GM12878 (cell line): Measurements from ENCODE around the gene WDR93. TPM values are rescaled to one million over a fixed set of nuclear protein-coding genes. Genes with fewer than 3 reads are reported as not detected.

Experiments
- ATAC-seq: fragments of 200-7000 bp; cut with Tn5 transposase; 3 replicates; pipeline ENCODE4 v1.9.1; 2020; ENCODE audit warnings: mild to moderate bottlenecking, moderate library complexity
- BruUV-seq: library from RNA; stranded (reverse); fragments of 400-500 nt; replicated peaks from 2 replicates; lab custom pipeline; 2021; lab: Mats Ljungman, UMichigan
- CTCF ChIA-PET: fragments of 300-600 bp; sonication (Branson Sonifier 250); formaldehyde crosslinking; extraction: SDS; loops from one replicate; lab custom pipeline; 2021; ENCODE audit warnings: inconsistent platforms; lab: Yijun Ruan, JAX
- POLR2A ChIA-PET: fragments of 350-600 bp; formaldehyde crosslinking; extraction: SDS; loops from one replicate; lab custom pipeline; 2021; ENCODE audit warnings: inconsistent platforms; lab: Charles Lee
- RAD21 ChIA-PET: fragments of 300-600 bp; sonication (Branson Sonifier 250); formaldehyde crosslinking; loops from one replicate; lab custom pipeline; 2023; ENCODE audit warnings: antibody characterized with exemption; ENCODE audit not compliant: unreplicated experiment; lab: Charles Lee
- SMC1A ChIA-PET: fragments of 300-600 bp; sonication (Branson Sonifier 250); formaldehyde crosslinking; loops from one replicate; lab custom pipeline; 2023; ENCODE audit not compliant: unreplicated experiment, uncharacterized antibody; lab: Charles Lee
- DNase-seq: peaks from one replicate; pipeline ENCODE4 v3.0.0-alpha.2; 2011; ENCODE audit warnings: low read depth, low spot score
- FAIRE-seq: peaks from 3 replicates; lab custom pipeline; 2011; peaks lifted over from hg19 to GRCh38; lab: Jason Lieb, UNC
- H2AFZ ChIP-seq: 2 replicates; pipeline ENCODE4 v1.6.0; 2011; ENCODE audit warnings: low read depth, low read length, control low read depth; ENCODE audit not compliant: control insufficient read depth
- H3K27ac ChIP-seq: 2 replicates; pipeline ENCODE4 v1.5.1; 2011; ENCODE audit warnings: control low read depth; ENCODE audit not compliant: control insufficient read depth, insufficient read depth
- H3K27me3 ChIP-seq, 2 experiments: replicated peaks in 1 of 2; 2 replicates each; pipeline versions ENCODE4 v1.6.0 to v1.6.1; 2011; ENCODE audit warnings: low read length in 1 of 2; ENCODE audit not compliant: control insufficient read depth in 2 of 2, insufficient read depth in 2 of 2
- H3K36me3 ChIP-seq, 2 experiments: 2 replicates each; pipeline ENCODE4 v1.5.1; 2011; ENCODE audit warnings: low read length in 1 of 2; ENCODE audit not compliant: control insufficient read depth in 2 of 2, insufficient read depth in 2 of 2
- H3K4me1 ChIP-seq: 2 replicates; pipeline ENCODE4 v1.6.1; 2011; ENCODE audit warnings: mild to moderate bottlenecking, low read length, moderate library complexity, mixed read lengths; ENCODE audit not compliant: control insufficient read depth, insufficient read depth
- H3K4me2 ChIP-seq: 2 replicates; pipeline ENCODE4 v1.6.0; 2011; ENCODE audit warnings: control low read depth; ENCODE audit not compliant: control insufficient read depth, insufficient read depth
- H3K4me3 ChIP-seq: fragments of 200-600 bp; sonication (generic); 2 replicates; pipeline ENCODE4 v1.5.1; 2016
- H3K79me2 ChIP-seq: 2 replicates; pipeline ENCODE4 v1.6.0; 2011; ENCODE audit warnings: low read length; ENCODE audit not compliant: control insufficient read depth, insufficient read depth
- H3K9ac ChIP-seq: 2 replicates; pipeline ENCODE4 v1.8.0; 2011; ENCODE audit warnings: low read length, control low read depth, mixed read lengths; ENCODE audit not compliant: control insufficient read depth, insufficient read depth
- H3K9me3 ChIP-seq: replicated peaks from 3 replicates; pipeline ENCODE4 v1.5.1; 2011; ENCODE audit warnings: mild to moderate bottlenecking, low read length; ENCODE audit not compliant: control insufficient read depth, insufficient read depth
- H4K20me1 ChIP-seq: 2 replicates; pipeline ENCODE4 v1.6.0; 2011; ENCODE audit not compliant: control insufficient read depth, insufficient read depth
- GABPA ChIP-seq: IDR thresholded peaks from 2 replicates; pipeline ENCODE4 v1.6.1; 2014; ENCODE audit warnings: antibody characterized with exemption, low read depth, mild to moderate bottlenecking, inconsistent platforms
- IRF4 ChIP-seq: IDR thresholded peaks from 2 replicates; pipeline ENCODE4 v1.6.1; 2011; ENCODE audit warnings: low read depth, low read length
- LARP7 ChIP-seq: fragments of 450-650 bp; IDR thresholded peaks from 2 replicates; pipeline ENCODE4 v1.6.1; 2017; ENCODE audit warnings: mild to moderate bottlenecking
- NFIC ChIP-seq: IDR thresholded peaks from 2 replicates; pipeline ENCODE4 v1.6.1; 2012; ENCODE audit warnings: low read depth, mild to moderate bottlenecking, inconsistent platforms, low read length, moderate library complexity
- RAD21 ChIP-seq: IDR thresholded peaks from 2 replicates; pipeline ENCODE4 v1.6.1; 2011; ENCODE audit warnings: mild to moderate bottlenecking, low read depth, low read length, moderate library complexity; ENCODE audit not compliant: insufficient read depth
- RUNX3 ChIP-seq: IDR thresholded peaks from 2 replicates; pipeline ENCODE4 v1.6.1; 2012; ENCODE audit warnings: low read length, inconsistent platforms
- SIX5 ChIP-seq: IDR thresholded peaks from 2 replicates; pipeline ENCODE4 v1.6.1; 2011; ENCODE audit warnings: mild to moderate bottlenecking, low read depth, low read length, moderate library complexity; ENCODE audit not compliant: severe bottlenecking
- SMC3 ChIP-seq: IDR thresholded peaks from 2 replicates; pipeline ENCODE4 v1.6.1; 2011; ENCODE audit warnings: low read length, improper control_type of control experiment, borderline replicate concordance
- STAT1 ChIP-seq: fragments of 450-650 bp; conservative IDR thresholded peaks from 2 replicates; pipeline ENCODE4 v1.6.1; 2014; ENCODE audit warnings: antibody characterized with exemption, mild to moderate bottlenecking
- YY1 ChIP-seq: IDR thresholded peaks from 2 replicates; pipeline ENCODE4 v1.6.1; 2011; ENCODE audit warnings: low read depth, mild to moderate bottlenecking, low read length
- ZSCAN29 ChIP-seq: fragments of 450-650 bp; IDR thresholded peaks from 2 replicates; pipeline ENCODE4 v1.6.1; 2017; ENCODE audit warnings: mild to moderate bottlenecking, moderate library complexity
- ZZZ3 ChIP-seq: IDR thresholded peaks from 2 replicates; pipeline ENCODE4 v1.6.1; 2011; ENCODE audit warnings: low read depth; ENCODE audit not compliant: control insufficient read depth, insufficient read length
- WGBS: methylation state at CpG from one replicate; pipeline ENCODE4 v1.1.6; 2016; ENCODE audit warnings: low lambda C conversion rate; ENCODE audit not compliant: insufficient replicate concordance, insufficient coverage; ENCODE audit errors: missing lambda C conversion rate; 5-methylcytosine and 5-hydroxymethylcytosine counted together
- in situ Hi-C: fragments of 300-500 bp; cut with MboI; formaldehyde crosslinking; loops from 9 replicates; pipeline ENCODE4 v1.14.3; 2018; ENCODE audit warnings: mixed read lengths
- intact Hi-C: fragments of 100-400 bp; cut with micrococcal nuclease; formaldehyde crosslinking; loops from one replicate; pipeline ENCODE4 v1.14.2; 2022; ENCODE audit not compliant: unreplicated experiment
- polyA plus RNA-seq, 11 experiments: library from polyadenylated mRNA; depleted of rRNA in 4 of 11; unstranded in 6 of 11; stranded (reverse) in 5 of 11; fragments of >200 nt; fragmentation: Nextera tagmentation in 4 of 11; fragmentation: Illumina TruSeq in 1 of 11; extraction: Ambion mirVana in 4 of 11; extraction: Trizol in 1 of 11; gene quantifications; 1 replicate in 1 of 11; 2 replicates in 10 of 11; pipeline versions ENCODE4 v1.2.1 to v1.2.3, GENCODE V29; 2011 to 2016; ENCODE audit warnings: inconsistent platforms in 2 of 11, missing spikeins in 2 of 11, low read depth in 1 of 11
- total RNA-seq, 4 experiments: library from RNA; depleted of rRNA in 3 of 4; stranded (reverse); fragments of >200 nt in 3 of 4; fragmentation: Illumina TruSeq in 1 of 4; extraction: Trizol in 1 of 4; gene quantifications; 2 replicates each; pipeline versions ENCODE4 v1.2.1 to v1.2.3, GENCODE V29; 2013 to 2021
- TF ChIP-seq, protein P1 (sequence below): IDR thresholded peaks from 2 replicates; pipeline ENCODE4 v1.6.1; 2012; ENCODE audit warnings: low read depth, low read length, improper control_type of control experiment
- TF ChIP-seq, protein P2 (sequence below): fragments of 450-650 bp; IDR thresholded peaks from 2 replicates; pipeline ENCODE4 v1.6.1; 2014; ENCODE audit warnings: mild to moderate bottlenecking
- TF ChIP-seq, protein P3 (sequence below): IDR thresholded peaks from 2 replicates; pipeline ENCODE4 v1.6.1; 2011; ENCODE audit warnings: low read depth, mild to moderate bottlenecking, low read length, moderate library complexity, borderline replicate concordance; ENCODE audit errors: extremely low read depth
- TF ChIP-seq, protein P4 (sequence below): fragments of 450-650 bp; IDR thresholded peaks from 2 replicates; pipeline ENCODE4 v1.6.1; 2017; ENCODE audit warnings: borderline replicate concordance
- TF ChIP-seq, protein P5 (sequence below): IDR thresholded peaks from 2 replicates; pipeline ENCODE4 v1.6.1; 2012; ENCODE audit warnings: low read depth, low read length, improper control_type of control experiment

The WDR93 gene
- total and polyA plus RNA-seq, 10 of the 15 experiments (the other 5 are each of a cell fraction or from before 2014, with no cell fraction given) = not detected

DNA sequence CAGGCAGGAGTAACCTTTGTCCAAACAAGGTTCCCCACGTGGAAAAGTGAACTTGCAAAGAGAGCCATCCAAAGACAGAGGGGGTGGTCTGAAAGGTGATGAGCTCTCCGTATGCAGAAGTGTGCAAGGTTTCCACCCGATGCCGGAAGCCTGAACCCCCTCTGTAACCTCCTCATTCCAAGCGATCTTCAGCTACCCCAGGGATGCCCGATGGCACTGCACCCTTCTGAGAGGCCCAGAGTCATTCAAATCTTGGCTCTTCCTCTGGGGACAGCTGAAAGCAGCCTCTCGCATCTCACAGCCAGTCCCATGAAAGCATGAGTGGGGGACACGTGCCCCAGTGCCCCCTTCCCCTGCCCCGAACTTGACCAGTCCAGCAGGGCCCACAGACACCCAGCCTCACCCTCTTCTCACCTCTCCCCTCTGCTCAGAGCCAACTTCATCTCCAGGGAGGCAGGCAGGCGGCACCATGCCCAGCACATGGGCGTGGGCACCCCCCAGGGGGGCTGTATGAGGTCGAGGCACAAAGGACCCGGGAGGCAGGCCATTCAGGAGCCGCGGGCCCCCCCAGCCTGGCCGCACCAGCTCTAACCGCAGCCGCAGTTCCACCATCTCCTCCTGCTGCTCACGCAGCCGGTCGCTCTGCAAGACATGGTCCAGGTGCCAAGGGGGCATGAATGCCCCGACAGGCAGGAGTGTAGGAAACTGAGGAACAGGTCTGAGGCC, 44.0 kb upstream of the WDR93 start (continued):
- TF ChIP-seq, protein P1, sequence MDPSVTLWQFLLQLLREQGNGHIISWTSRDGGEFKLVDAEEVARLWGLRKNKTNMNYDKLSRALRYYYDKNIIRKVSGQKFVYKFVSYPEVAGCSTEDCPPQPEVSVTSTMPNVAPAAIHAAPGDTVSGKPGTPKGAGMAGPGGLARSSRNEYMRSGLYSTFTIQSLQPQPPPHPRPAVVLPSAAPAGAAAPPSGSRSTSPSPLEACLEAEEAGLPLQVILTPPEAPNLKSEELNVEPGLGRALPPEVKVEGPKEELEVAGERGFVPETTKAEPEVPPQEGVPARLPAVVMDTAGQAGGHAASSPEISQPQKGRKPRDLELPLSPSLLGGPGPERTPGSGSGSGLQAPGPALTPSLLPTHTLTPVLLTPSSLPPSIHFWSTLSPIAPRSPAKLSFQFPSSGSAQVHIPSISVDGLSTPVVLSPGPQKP = no peak
- TF ChIP-seq, all 136 proteins: peak for 0

DNA sequence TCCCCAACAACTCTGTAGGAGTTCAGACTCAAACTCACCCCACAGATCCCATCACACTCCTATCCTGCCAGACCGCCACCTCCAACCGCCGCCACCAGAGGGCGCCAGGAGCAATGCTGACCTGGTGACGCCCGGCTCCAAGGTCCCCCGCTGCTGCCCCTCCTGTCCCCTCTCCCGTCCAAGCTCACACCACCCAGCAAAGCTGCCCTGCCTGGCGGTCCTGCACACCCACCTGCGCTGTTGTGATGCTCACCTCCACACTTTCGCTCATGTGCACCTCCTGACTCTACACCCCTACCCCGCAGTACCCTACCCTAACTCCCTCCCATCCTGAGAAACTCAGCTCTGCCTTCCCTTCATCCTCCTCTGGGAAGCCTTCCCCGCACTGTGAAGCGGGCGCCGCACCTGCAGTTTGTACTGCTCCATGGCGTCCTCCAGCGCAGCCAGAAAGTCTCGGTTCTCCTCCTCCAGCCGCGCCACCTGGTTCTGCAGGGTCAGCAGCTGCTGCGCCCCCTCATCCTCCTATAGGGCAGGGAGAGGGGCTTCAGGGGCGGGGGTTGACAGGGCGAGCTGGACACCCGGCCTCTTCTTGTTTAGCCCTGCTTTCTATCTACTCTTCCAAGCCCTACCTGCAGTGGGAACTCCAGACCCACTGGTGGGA, 43.3 kb upstream of the WDR93 start:
- H2AFZ ChIP-seq = no peak overlapping the region
- CTCF ChIA-PET = interaction anchor here (0.6 to 1.6 kb wide), 6 partner anchors 10 to 1307 kb away, joined by 3 to 4 read pairs (median 3); partner anchors contain the start of gene RCCD1
- H3K9ac ChIP-seq = no peak overlapping the region
- intact Hi-C loops = no loop called here
- H3K4me3 ChIP-seq = no peak overlapping the region
- H3K79me2 ChIP-seq = no peaks in the 10 kb centered on the region
- WGBS = 26% methylated on average over 25 of the region's 25 CpGs
- FAIRE-seq = no peak
- POLR2A ChIA-PET = no interaction called here
- no peak overlapping the region for H3K27ac ChIP-seq
- no peaks in the 10 kb centered on the region for H3K4me1 ChIP-seq
- RAD21 ChIA-PET = no interaction called here
- no peak overlapping the region for H3K4me2 ChIP-seq
- ATAC-seq = peak; percentile 95
- SMC1A ChIA-PET = no interaction called here
- H4K20me1 ChIP-seq = no peaks in the 10 kb centered on the region
- in situ Hi-C loops = no loop called here
- no peaks in the 10 kb centered on the region for H3K9me3 ChIP-seq
- BruUV-seq = no TSS peak
- H3K36me3 ChIP-seq = no peaks in the 10 kb centered on the region
- DNase-seq = no peak
- H3K27me3 ChIP-seq = no peaks in the 10 kb centered on the region
- TF ChIP-seq IRF4 = no peak
- TF ChIP-seq, protein P2, sequence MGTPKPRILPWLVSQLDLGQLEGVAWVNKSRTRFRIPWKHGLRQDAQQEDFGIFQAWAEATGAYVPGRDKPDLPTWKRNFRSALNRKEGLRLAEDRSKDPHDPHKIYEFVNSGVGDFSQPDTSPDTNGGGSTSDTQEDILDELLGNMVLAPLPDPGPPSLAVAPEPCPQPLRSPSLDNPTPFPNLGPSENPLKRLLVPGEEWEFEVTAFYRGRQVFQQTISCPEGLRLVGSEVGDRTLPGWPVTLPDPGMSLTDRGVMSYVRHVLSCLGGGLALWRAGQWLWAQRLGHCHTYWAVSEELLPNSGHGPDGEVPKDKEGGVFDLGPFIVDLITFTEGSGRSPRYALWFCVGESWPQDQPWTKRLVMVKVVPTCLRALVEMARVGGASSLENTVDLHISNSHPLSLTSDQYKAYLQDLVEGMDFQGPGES = no peak
- peak; percentile 33; the same call in 1 of the 2 replicates for TF ChIP-seq SMC3
- no peak for TF ChIP-seq ZZZ3
- peak; percentile 50 for TF ChIP-seq RUNX3
- TF ChIP-seq YY1 = 0 out of 2 replicates have a peak, but pooled peaks have one; percentile 36
- peak; percentile 32; the same call in 1 of the 2 replicates for TF ChIP-seq RAD21
- no peak for TF ChIP-seq SIX5
- TF ChIP-seq, protein P3, sequence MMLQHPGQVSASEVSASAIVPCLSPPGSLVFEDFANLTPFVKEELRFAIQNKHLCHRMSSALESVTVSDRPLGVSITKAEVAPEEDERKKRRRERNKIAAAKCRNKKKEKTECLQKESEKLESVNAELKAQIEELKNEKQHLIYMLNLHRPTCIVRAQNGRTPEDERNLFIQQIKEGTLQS = no peak
- TF ChIP-seq LARP7 = no peak
- no peak for TF ChIP-seq GABPA
- TF ChIP-seq NFIC = no peak
- TF ChIP-seq, protein P4, sequence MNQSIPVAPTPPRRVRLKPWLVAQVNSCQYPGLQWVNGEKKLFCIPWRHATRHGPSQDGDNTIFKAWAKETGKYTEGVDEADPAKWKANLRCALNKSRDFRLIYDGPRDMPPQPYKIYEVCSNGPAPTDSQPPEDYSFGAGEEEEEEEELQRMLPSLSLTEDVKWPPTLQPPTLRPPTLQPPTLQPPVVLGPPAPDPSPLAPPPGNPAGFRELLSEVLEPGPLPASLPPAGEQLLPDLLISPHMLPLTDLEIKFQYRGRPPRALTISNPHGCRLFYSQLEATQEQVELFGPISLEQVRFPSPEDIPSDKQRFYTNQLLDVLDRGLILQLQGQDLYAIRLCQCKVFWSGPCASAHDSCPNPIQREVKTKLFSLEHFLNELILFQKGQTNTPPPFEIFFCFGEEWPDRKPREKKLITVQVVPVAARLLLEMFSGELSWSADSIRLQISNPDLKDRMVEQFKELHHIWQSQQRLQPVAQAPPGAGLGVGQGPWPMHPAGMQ = no peak
- no peak for TF ChIP-seq STAT1
- TF ChIP-seq ZSCAN29 = no peak
- TF ChIP-seq, protein P5, sequence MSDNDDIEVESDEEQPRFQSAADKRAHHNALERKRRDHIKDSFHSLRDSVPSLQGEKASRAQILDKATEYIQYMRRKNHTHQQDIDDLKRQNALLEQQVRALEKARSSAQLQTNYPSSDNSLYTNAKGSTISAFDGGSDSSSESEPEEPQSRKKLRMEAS = no peak
